Small intestine (tissue), 7 donors: Measurements from ENCODE around the gene SSH2. TPM values are rescaled to one million over a fixed set of nuclear protein-coding genes. Genes with fewer than 3 reads are reported as not detected.

Experiments
- DNase-seq, 2 donors: peaks; one replicate each; pipeline versions ENCODE4 v3.0.0 to v3.0.0-alpha.2; 2013
- FAIRE-seq: peaks from 2 replicates; lab custom pipeline; 2012; peaks lifted over from hg19 to GRCh38; lab: Jason Lieb, UNC
- H3K27ac ChIP-seq, 3 donors: one replicate each; pipeline ENCODE4 v1.5.1; 2013; ENCODE audit warnings: low read length in 2 of 3, mild to moderate bottlenecking in 2 of 3, control low read depth in 1 of 3, inconsistent platforms in 1 of 3, low read depth in 1 of 3, moderate library complexity in 1 of 3
- H3K27me3 ChIP-seq, 3 donors: one replicate each; pipeline ENCODE4 v1.6.1; 2013; ENCODE audit warnings: low read length in 3 of 3, inconsistent platforms in 1 of 3; ENCODE audit not compliant: control insufficient read depth in 3 of 3, insufficient read depth in 3 of 3
- H3K36me3 ChIP-seq, 3 donors: one replicate each; pipeline ENCODE4 v1.6.1; 2013; ENCODE audit warnings: low read length in 3 of 3, inconsistent platforms in 1 of 3, low read depth in 1 of 3, mild to moderate bottlenecking in 1 of 3, moderate library complexity in 1 of 3; ENCODE audit not compliant: control insufficient read depth in 3 of 3, insufficient read depth in 2 of 3
- H3K4me1 ChIP-seq, 3 donors: one replicate each; pipeline ENCODE4 v1.6.1; 2013; ENCODE audit warnings: low read length in 2 of 3, inconsistent platforms in 1 of 3, low read depth in 1 of 3, mild to moderate bottlenecking in 1 of 3, moderate library complexity in 1 of 3; ENCODE audit not compliant: control insufficient read depth in 3 of 3, insufficient read depth in 2 of 3
- H3K4me3 ChIP-seq, 3 donors: one replicate each; pipeline ENCODE4 v1.5.1; 2013; ENCODE audit warnings: low read length in 3 of 3, control low read depth in 1 of 3, inconsistent platforms in 1 of 3, low read depth in 1 of 3, mild to moderate bottlenecking in 1 of 3, moderate library complexity in 1 of 3
- H3K9me3 ChIP-seq, 2 donors: one replicate each; pipeline ENCODE4 v1.6.1; 2013; ENCODE audit warnings: low read depth in 1 of 2, low read length in 1 of 2; ENCODE audit not compliant: control insufficient read depth in 2 of 2, insufficient read depth in 1 of 2
- WGBS, 3 donors: extraction: QIAGEN DNeasy Blood & Tissue Kit; methylation state at CpG; one replicate each; pipeline ENCODE4 v1.1.7; 2013; 5-methylcytosine and 5-hydroxymethylcytosine counted together
- polyA plus RNA-seq, 4 donors: library from polyadenylated mRNA; stranded (reverse) in 3 of 4; unstranded in 1 of 4; fragments of 200-250 nt in 3 of 4; fragments of 120-200 nt in 1 of 4; gene quantifications; one replicate each; pipeline versions ENCODE4 v1.2.1 to v1.2.3, GENCODE V29; 2013
- donor health status: healthy with polysubstance abuse.
- donor health status: control.
- donor health status: control.
- donor health status: Bipolar disorder and iron deficiency.
- donor health status: healthy.

SSH2 gene
- polyA plus RNA-seq, 4 donors = 11.6 to 18.9 (median 13.6) TPM

DNA sequence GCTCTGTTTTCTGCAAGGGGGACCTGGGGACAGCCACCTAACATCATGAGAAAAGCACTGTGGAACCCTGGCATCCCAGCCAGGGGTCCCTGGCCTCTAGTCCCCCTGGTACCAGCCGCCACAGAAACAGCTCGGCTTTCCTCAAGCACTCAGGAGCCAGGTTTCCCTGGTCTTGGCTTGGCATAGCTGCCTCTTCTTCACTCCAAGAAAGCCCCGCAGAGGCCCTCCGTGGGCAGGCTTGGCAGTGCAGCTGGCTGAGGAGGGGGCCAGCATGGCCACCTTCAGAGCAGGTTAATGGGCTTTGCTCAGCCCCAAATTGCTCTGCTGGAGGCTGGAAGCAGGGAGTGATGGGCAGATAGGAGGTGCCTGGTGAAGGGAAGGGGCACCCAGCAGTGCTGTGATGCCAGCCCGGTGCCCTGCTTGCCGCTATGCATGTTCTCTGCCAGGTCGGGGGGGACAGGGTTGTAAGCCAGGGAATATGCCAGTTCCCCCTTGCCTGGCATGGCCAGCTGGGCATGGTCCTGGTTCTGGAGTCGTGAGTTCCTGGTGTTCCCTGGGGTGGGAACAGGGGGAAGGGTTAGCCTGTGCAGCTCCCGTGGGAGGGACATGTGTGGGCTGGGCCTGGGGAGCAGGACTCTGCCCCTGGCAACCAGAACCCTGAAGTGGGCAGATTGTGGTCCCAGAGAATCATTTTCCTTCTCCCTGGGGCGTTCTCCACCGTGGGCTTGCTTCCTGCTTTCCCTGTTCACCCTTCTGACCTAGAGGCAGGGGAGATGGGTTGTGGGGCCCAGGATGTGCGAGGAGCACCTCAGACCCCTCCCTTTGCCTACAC lies 333.9 kb downstream of the SSH2 start:
- H3K27me3 ChIP-seq = peaks cover 0 to 2% (median 0%) of the 10 kb centered on the region in 3 donors
- H3K27ac ChIP-seq = no peak overlapping the region
- no peak overlapping the region for H3K4me3 ChIP-seq
- H3K9me3 ChIP-seq = no peaks in the 10 kb centered on the region
- DNase-seq (no peak), FAIRE-seq (no peak)
- 78 to 85% (median 80%) methylated on average over 12 of the region's 12 CpGs for WGBS, 3 donors
- H3K36me3 ChIP-seq = peaks cover 0 to 4% (median 0%) of the 10 kb centered on the region in 3 donors
- H3K4me1 ChIP-seq = peaks cover 0 to 27% (median 3%) of the 10 kb centered on the region in 3 donors

GRCh38 chr17:29595107-29595942 lies 334.7 kb downstream of the SSH2 start:
- DNase-seq = no peak
- Histone ChIP-seq H3K4me3 (no peak overlapping the region), H3K27ac (no peak overlapping the region), H3K27me3 (peaks cover 0 to 2% (median 0%) of the 10 kb centered on the region in 3 donors), H3K4me1 (peaks cover 0 to 35% (median 6%) of the 10 kb centered on the region in 3 donors), H3K9me3 (no peaks in the 10 kb centered on the region), H3K36me3 (peaks cover 0 to 4% (median 0%) of the 10 kb centered on the region in 3 donors)
- no peak for FAIRE-seq
- WGBS, 3 donors = 82 to 88% (median 86%) methylated on average over 7 of the region's 7 CpGs

GRCh38 chr17:29594519-29595090 lies 335.4 kb downstream of the SSH2 start:
- Histone ChIP-seq H3K9me3 (no peaks in the 10 kb centered on the region), H3K27me3 (peaks cover 0 to 2% (median 0%) of the 10 kb centered on the region in 3 donors), H3K36me3 (peaks cover 0 to 4% (median 0%) of the 10 kb centered on the region in 3 donors), H3K4me3 (no peak overlapping the region), H3K27ac (no peak overlapping the region), H3K4me1 (peaks cover 0 to 42% (median 9%) of the 10 kb centered on the region in 3 donors)
- DNase-seq (no peak), FAIRE-seq (no peak)
- 89 to 90% (median 90%) methylated on average over 11 of the region's 11 CpGs for WGBS, 3 donors

DNA sequence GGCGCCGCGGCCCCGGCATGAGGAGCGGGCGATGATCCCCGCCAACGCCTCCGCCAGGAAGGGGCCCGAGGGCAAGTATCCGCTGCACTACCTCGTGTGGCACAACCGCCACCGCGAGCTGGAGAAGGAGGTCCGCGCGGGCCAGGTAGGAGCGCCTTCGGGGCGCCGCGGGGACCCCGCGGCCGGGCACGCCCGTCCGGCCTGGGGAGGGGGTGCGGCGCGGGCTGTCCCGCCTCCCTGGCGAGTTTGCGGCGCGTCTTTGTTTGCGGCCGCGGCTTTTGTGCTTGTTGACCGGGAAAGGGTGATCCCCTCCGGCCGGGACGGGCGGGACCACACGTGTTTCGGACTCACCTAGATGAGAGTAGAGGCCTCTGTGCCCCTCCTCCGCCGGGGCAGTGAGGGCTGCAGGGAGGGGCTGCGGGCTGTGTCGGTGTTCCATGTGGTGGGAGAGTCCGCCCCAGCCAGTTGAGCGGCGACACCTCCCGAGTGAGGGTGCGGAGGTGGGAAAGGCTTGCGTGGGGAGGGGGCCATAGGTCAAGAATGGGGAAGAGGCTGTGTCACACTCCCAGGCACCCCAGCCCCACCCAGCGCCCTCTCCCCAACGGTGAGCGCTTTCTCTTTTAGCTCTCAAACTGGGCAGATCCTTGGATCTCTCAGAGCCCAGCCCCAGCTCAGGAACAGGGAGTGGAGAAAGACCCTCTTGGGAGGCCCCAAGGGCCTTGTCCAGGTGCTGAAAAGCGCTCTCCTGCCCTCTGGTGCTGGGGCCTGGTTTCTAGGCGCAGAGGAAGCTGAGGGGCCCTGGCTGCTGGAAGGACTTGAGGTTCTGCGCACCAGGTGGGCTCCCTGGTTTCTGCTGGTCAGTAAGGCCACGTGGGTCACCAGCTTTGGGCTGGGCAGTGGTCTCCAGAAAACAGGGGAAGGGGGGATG lies 336.2 kb downstream of the SSH2 start:
- peaks cover 0 to 42% (median 9%) of the 10 kb centered on the region in 3 donors for H3K4me1 ChIP-seq
- WGBS, 3 donors = 5 to 7% (median 6%) methylated on average over 40 to 64 of the region's 64 CpGs

DNA sequence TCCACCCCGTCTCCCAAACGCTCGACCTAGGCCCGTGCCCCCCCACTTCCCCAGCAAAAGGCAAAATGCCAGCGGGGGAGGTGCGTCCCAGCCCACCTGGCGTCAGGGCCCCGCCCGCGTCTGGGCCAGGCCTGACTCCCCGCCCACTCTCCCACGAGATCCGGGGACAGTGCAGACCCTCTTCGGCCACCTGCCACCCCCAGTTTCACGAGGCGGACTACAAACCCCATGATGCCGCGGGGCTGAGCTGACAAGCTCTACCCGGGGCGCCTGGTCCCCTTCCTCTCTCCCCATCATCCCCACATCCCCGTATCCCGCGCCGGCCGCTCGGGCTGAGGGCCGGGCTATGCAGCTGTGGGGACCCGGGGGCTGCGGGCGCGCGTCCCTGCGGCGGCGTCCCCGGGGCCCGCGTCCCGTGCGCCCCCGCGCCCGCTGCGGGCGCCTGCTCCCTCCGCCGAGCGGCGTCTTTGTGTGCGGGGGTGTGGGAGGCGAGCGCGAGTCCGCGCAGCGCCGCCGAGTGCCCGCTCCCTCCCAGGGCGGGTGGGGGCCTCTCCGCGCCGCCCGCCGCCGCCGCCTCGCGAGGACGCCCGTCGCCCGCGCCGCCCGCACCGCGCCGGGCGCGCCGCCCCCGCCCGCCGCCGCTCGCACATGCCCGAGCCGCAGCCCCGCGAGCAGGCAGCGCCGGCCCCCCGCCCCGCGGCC lies 337.0 kb downstream of the SSH2 start, which contains the start of gene ANKRD13B:
TSS of gene ANKRD13B (plus strand) at position 283 of the 702 bp plus-strand sequence. CDS start 490 bp downstream, outside the sequence.
- WGBS, 3 donors = 0 to 1% (median 1%) methylated on average over 20 to 96 of the region's 96 CpGs
- peaks cover 2 to 48% (median 9%) of the 10 kb centered on the region in 3 donors for H3K4me1 ChIP-seq
- FAIRE-seq (no peak), DNase-seq (peak in 1 of 2 donors; percentile 57)
- H3K27me3 ChIP-seq = peaks cover 0 to 2% (median 0%) of the 10 kb centered on the region in 3 donors
- H3K9me3 ChIP-seq = no peaks in the 10 kb centered on the region
- H3K36me3 ChIP-seq = peaks cover 0 to 4% (median 0%) of the 10 kb centered on the region in 3 donors
- H3K27ac ChIP-seq = peak within 1 kb of the TSS in 2 of 3 donors; percentile 66 to 81
- H3K4me3 ChIP-seq = peak within 1 kb of the TSS; percentile 39 to 63 (median 51)

More for the DNA sequence above, 336.2 kb downstream of the SSH2 start:
- Histone ChIP-seq H3K27me3 (peaks cover 0 to 2% (median 0%) of the 10 kb centered on the region in 3 donors), H3K27ac (no peak overlapping the region), H3K9me3 (no peaks in the 10 kb centered on the region), H3K36me3 (peaks cover 0 to 4% (median 0%) of the 10 kb centered on the region in 3 donors), H3K4me3 (peak overlapping the region; percentile 39 to 63 (median 51))
- peak in 1 of 2 donors; percentile 56 for DNase-seq
- no peak for FAIRE-seq

DNA sequence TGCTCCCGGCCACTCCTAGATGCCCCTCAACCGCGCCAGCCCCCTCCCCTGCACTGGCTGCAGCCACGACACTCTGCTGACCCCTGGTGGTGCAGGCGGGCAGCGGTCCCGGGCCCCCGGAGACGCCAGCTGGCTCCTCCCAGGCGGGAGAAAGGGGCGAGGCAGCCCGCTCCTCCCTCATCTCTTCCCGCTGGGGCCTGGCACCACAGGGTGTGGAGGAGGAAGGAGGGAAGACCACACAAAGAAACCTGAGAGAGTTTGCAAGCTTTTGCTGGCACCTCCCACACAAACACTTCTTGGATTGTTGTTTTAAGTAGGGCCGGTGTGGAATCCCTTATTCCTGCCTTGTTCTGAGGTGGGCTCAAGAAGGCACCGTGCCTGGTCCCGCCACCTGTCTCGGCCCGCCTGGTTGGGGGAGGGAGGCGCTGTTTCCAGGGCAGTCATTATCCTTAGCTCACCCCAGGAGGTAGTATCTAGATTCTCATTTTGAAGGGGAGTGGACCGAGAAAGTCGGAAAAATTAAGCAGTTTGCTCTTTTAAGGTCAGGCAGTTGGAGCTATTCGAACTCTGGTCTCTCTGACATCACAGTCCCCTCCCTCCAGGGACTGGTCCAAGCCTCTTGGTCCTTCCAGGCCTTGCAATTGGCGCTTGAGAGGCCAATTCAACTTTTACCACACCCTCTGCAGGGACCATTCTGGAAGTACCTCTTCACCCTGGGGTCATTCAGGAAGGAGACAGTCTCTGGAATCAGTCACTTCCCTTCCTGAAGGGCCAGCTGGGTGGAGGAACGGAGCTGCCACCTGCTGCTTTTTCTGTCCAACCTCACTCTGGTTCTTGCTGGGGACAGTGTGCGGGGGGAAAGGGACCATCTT lies 338.1 kb downstream of the SSH2 start:
- Histone ChIP-seq H3K4me1 (peaks cover 2 to 58% (median 9%) of the 10 kb centered on the region in 3 donors), H3K36me3 (peaks cover 0 to 7% (median 0%) of the 10 kb centered on the region in 3 donors), H3K4me3 (peak overlapping the region in 2 of 3 donors; percentile 29 to 33), H3K27ac (peak overlapping the region in 2 of 3 donors; percentile 66 to 81), H3K9me3 (no peaks in the 10 kb centered on the region), H3K27me3 (peaks cover 0 to 2% (median 0%) of the 10 kb centered on the region in 3 donors)
- peak; percentile 82 to 93 for DNase-seq
- no peak for FAIRE-seq
- WGBS, 3 donors = 6 to 9% (median 9%) methylated on average over 25 of the region's 25 CpGs
